Type B pancreatic cell (in vitro differentiated cells): Measurements from ENCODE around the gene ZIC1. TPM values are rescaled to one million over a fixed set of nuclear protein-coding genes. Genes with fewer than 3 reads are reported as not detected.

Experiments used
- DNase-seq: peaks from one replicate; pipeline ENCODE4 v3.0.0; 2021; ENCODE audit warnings: mixed read lengths; ENCODE audit not compliant: unreplicated experiment; ENCODE audit errors: extremely low spot score
- H3K27ac Mint-ChIP-seq: 2 replicates; pipeline ENCODE4 v1.8.0; 2021; ENCODE audit warnings: mild to moderate bottlenecking, mixed read lengths
- H3K27me3 Mint-ChIP-seq: 2 replicates; pipeline ENCODE4 v1.8.0; 2021; ENCODE audit warnings: mixed read lengths
- H3K36me3 Mint-ChIP-seq: 2 replicates; pipeline ENCODE4 v1.8.0; 2021; ENCODE audit warnings: mixed read lengths
- H3K4me1 Mint-ChIP-seq: one replicate; pipeline ENCODE4 v1.8.0; 2021; ENCODE audit warnings: mixed read lengths; ENCODE audit not compliant: unreplicated experiment
- H3K4me3 Mint-ChIP-seq: 2 replicates; pipeline ENCODE4 v1.8.0; 2021; ENCODE audit warnings: mild to moderate bottlenecking, mixed read lengths
- H3K9me3 Mint-ChIP-seq: 2 replicates; pipeline ENCODE4 v1.8.0; 2021; ENCODE audit warnings: mixed read lengths
- CTCF ChIP-seq: fragments of 200-600 bp; sonication (generic); conservative IDR thresholded peaks from 2 replicates; pipeline ENCODE4 v1.5.0; 2021; ENCODE audit warnings: antibody characterized with exemption, mild to moderate bottlenecking
- total RNA-seq: library from RNA; stranded (reverse); gene quantifications from 2 replicates; pipeline ENCODE4 v1.2.1, GENCODE V29; 2021; ENCODE audit warnings: low replicate concordance

Gene ZIC1
- total RNA-seq, 1 donor from 2014 or later, result 184 TPM

DNA sequence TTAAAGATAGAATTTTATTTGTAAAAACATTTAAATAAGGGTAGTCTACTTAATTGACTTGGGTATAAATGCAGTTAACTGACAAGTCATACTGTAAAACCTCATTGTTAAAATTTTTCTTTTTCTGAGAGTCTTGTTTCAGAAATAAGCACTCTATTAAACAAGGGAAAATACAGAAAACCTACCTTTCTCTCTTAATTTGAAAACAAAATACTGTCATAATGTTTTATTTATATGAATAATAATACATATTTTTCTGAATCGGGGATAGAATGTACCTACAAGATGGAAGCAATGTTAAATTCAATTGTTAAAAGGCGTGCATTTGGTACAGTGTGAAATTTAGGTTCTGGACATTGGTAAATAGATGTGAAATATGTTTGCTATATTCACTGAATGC, 17.8 kb downstream of the ZIC1 start:
- no peaks in the 10 kb centered on the region for H3K9me3 Mint-ChIP-seq
- H3K36me3 Mint-ChIP-seq, result no peaks in the 10 kb centered on the region
- peaks cover 80% of the 10 kb centered on the region for H3K27me3 Mint-ChIP-seq
- no peak for TF ChIP-seq CTCF
- no peak overlapping the region for H3K4me3 Mint-ChIP-seq
- peaks cover 11% of the 10 kb centered on the region for H3K4me1 Mint-ChIP-seq
- no peak overlapping the region for H3K27ac Mint-ChIP-seq
- no peak for DNase-seq

DNA sequence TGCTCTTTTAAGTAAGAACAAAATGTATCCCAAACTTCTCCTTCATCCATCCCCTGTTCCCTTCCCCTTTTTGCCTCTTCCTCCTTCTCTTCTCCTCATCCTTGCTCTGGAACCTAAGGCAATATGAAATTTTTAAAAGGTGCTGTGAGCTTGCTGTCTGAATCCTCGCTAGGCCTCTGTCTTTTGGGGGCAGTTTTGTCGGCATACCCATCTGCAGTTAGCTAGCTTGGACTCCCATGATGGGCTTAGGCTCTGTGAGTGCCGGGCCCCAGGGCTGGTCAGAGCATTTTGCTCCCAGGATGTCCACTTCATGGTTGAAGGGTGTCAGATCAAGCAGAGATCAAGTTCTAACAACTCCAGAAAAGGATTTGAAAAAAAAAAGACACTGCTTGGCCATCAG, 18.6 kb downstream of the ZIC1 start:
- no peaks in the 10 kb centered on the region for H3K36me3 Mint-ChIP-seq
- no peak for TF ChIP-seq CTCF
- H3K9me3 Mint-ChIP-seq, result no peaks in the 10 kb centered on the region
- H3K4me1 Mint-ChIP-seq, result peaks cover 11% of the 10 kb centered on the region
- no peak for DNase-seq
- peak overlapping the region; percentile 75 for H3K27ac Mint-ChIP-seq
- peak overlapping the region; percentile 76 for H3K4me3 Mint-ChIP-seq
- H3K27me3 Mint-ChIP-seq, result peaks cover 78% of the 10 kb centered on the region

- Mint-ChIP-seq H3K4me3 (no peak overlapping the region), H3K4me1 (peaks cover 11% of the 10 kb centered on the region), H3K9me3 (no peaks in the 10 kb centered on the region), H3K36me3 (no peaks in the 10 kb centered on the region), H3K27ac (no peak overlapping the region), H3K27me3 (peaks cover 77% of the 10 kb centered on the region)
- no peak for TF ChIP-seq CTCF
- DNase-seq, result no peak
Measured at GRCh38 chr3:147428326-147428725, 19.2 kb downstream of the ZIC1 start.

DNA sequence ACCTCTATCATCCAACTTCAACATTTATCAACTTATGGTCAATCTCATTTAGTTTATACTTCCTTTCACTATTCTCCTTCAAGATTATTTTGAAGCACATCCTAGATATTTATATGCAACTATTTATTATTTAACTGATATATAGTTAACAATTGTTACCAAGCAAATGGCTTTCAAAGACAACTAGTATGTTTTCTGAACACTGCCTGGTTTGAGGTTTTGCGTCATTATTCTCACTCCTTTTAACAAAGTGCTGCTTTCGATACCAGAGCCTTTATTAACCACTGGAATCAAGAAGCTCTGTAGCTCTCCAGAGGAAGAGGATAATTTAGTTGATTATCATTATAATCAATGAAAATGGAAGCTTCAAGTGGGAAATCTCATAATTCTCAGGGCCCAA, 19.6 kb downstream of the ZIC1 start:
- no peaks in the 10 kb centered on the region for H3K36me3 Mint-ChIP-seq

DNA sequence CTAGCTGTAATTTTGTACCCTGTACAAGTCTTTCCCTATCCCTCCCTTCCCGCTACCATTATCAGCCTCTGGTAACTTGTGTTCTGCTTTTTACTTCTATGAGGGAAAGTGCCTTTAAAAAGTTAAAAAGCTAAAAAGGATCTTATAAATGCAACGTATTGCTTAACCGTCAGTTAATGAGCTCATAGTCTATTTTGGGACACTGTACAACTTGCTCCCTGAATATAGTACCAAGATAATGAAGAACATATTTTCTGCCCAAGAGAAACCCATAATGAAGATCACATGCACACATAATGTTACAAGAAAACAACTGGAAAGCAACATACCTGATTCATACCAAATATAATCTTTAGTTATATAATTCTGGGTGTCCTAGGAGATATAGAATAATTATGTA, 22.6 kb downstream of the ZIC1 start:
- Mint-ChIP-seq H3K36me3 (no peaks in the 10 kb centered on the region), H3K27ac (no peak overlapping the region), H3K4me1 (peaks cover 11% of the 10 kb centered on the region), H3K27me3 (peaks cover 60% of the 10 kb centered on the region), H3K4me3 (no peak overlapping the region), H3K9me3 (no peaks in the 10 kb centered on the region)
- no peak for TF ChIP-seq CTCF
- DNase-seq, result no peak

More for the DNA sequence above, 19.6 kb downstream of the ZIC1 start:
- no peak for TF ChIP-seq CTCF
- peaks cover 11% of the 10 kb centered on the region for H3K4me1 Mint-ChIP-seq
- no peaks in the 10 kb centered on the region for H3K9me3 Mint-ChIP-seq
- no peak overlapping the region for H3K27ac Mint-ChIP-seq
- H3K4me3 Mint-ChIP-seq, result no peak overlapping the region
- H3K27me3 Mint-ChIP-seq, result peaks cover 77% of the 10 kb centered on the region
- DNase-seq, result no peak

- Mint-ChIP-seq H3K4me1 (peaks cover 6% of the 10 kb centered on the region), H3K27me3 (peaks cover 9% of the 10 kb centered on the region), H3K9me3 (no peaks in the 10 kb centered on the region), H3K27ac (no peak overlapping the region), H3K36me3 (no peaks in the 10 kb centered on the region), H3K4me3 (no peak overlapping the region)
- no peak for TF ChIP-seq CTCF
- DNase-seq, result no peak
Measured at GRCh38 chr3:147447224-147447623, 38.1 kb downstream of the ZIC1 start.
